MM.1S (cell line): ENCODE measurements around the gene SPRED3.

Source experiments
- DNase-seq: peaks from one replicate; pipeline ENCODE4 v3.0.0-alpha.2; 2015
- H2AFZ ChIP-seq: fragments of 300-600 bp; sonication (generic); 2 replicates; pipeline ENCODE4 v1.6.0; 2016; ENCODE audit warnings: antibody characterized with exemption, low read length
- H3F3A ChIP-seq: fragments of 300-600 bp; sonication (generic); 2 replicates; pipeline ENCODE4 v1.6.1; 2016; ENCODE audit warnings: mild to moderate bottlenecking, antibody characterized with exemption, low read length, moderate library complexity, mixed read lengths; ENCODE audit not compliant: insufficient read depth
- H3K27ac ChIP-seq: fragments of 300-600 bp; sonication (generic); 2 replicates; pipeline ENCODE4 v1.5.1; 2016; ENCODE audit warnings: mild to moderate bottlenecking, low read length
- H3K27me3 ChIP-seq: fragments of 300-600 bp; sonication (generic); replicated peaks from 2 replicates; pipeline ENCODE4 v1.6.0; 2016; ENCODE audit warnings: low read length; ENCODE audit not compliant: insufficient read depth
- H3K36me3 ChIP-seq: fragments of 300-600 bp; sonication (generic); replicated peaks from 2 replicates; pipeline ENCODE4 v1.6.1; 2016; ENCODE audit warnings: mild to moderate bottlenecking, low read length, mixed read lengths; ENCODE audit not compliant: insufficient read depth
- H3K4me1 ChIP-seq: fragments of 300-600 bp; sonication (generic); 2 replicates; pipeline ENCODE4 v1.6.1; 2016; ENCODE audit warnings: low read length, mixed read lengths
- H3K4me2 ChIP-seq: fragments of 300-600 bp; sonication (generic); 2 replicates; pipeline ENCODE4 v1.6.0; 2016; ENCODE audit warnings: low read depth, low read length
- H3K4me3 ChIP-seq: fragments of 300-600 bp; sonication (generic); 2 replicates; pipeline ENCODE4 v1.5.1; 2016; ENCODE audit warnings: low read length, mixed read lengths
- H3K79me2 ChIP-seq: fragments of 300-600 bp; sonication (generic); 2 replicates; pipeline ENCODE4 v1.6.1; 2016; ENCODE audit warnings: mixed run types, low read length, mixed read lengths
- H3K9ac ChIP-seq: fragments of 300-600 bp; sonication (generic); 2 replicates; pipeline ENCODE4 v1.6.1; 2016; ENCODE audit warnings: low read length, mixed read lengths
- H3K9me2 ChIP-seq: fragments of 300-600 bp; sonication (generic); replicated peaks from 2 replicates; pipeline ENCODE4 v1.6.1; 2016; ENCODE audit warnings: mild to moderate bottlenecking, low read length, mixed read lengths; ENCODE audit not compliant: insufficient read depth
- H3K9me3 ChIP-seq: fragments of 300-600 bp; sonication (generic); replicated peaks from 2 replicates; pipeline ENCODE4 v1.6.1; 2016; ENCODE audit warnings: mild to moderate bottlenecking, low read length, mixed read lengths; ENCODE audit not compliant: insufficient read depth
- H4K20me1 ChIP-seq: fragments of 300-600 bp; sonication (generic); 2 replicates; pipeline ENCODE4 v1.6.1; 2016; ENCODE audit warnings: mild to moderate bottlenecking, low read length, moderate library complexity, mixed read lengths; ENCODE audit not compliant: insufficient read depth
- CTCF ChIP-seq: fragments of 300-600 bp; sonication (generic); IDR thresholded peaks from 2 replicates; pipeline ENCODE4 v1.5.1; 2016; ENCODE audit warnings: antibody characterized with exemption, low read length, mixed read lengths
- EZH2 ChIP-seq: fragments of 300-600 bp; sonication (generic); optimal IDR thresholded peaks from 2 replicates; pipeline ENCODE3; 2017; ENCODE audit warnings: low read depth, mild to moderate bottlenecking, antibody characterized with exemption, low read length, mixed read lengths
- EZH2phosphoT487 ChIP-seq: fragments of 300-600 bp; sonication (generic); IDR thresholded peaks from 2 replicates; pipeline ENCODE4 v1.6.1; 2018; ENCODE audit warnings: antibody characterized with exemption, low read length

SPRED3 gene

GRCh38 chr19:38352611-38353010 lies 35.9 kb upstream of the SPRED3 start:
- H3K9ac ChIP-seq = no peak overlapping the region
- H3F3A ChIP-seq = no peaks in the 10 kb centered on the region
- H3K4me1 ChIP-seq = no peaks in the 10 kb centered on the region
- no peaks in the 10 kb centered on the region for H3K79me2 ChIP-seq
- no peaks in the 10 kb centered on the region for H3K9me2 ChIP-seq
- H2AFZ ChIP-seq = no peak overlapping the region
- H3K9me3 ChIP-seq = no peaks in the 10 kb centered on the region
- no peak for TF ChIP-seq EZH2
- no peak for TF ChIP-seq EZH2phosphoT487
- TF ChIP-seq CTCF = no peak
- no peak overlapping the region for H3K27ac ChIP-seq
- no peaks in the 10 kb centered on the region for H4K20me1 ChIP-seq
- H3K4me3 ChIP-seq = no peak overlapping the region
- DNase-seq = no peak
- H3K27me3 ChIP-seq = peaks cover 27% of the 10 kb centered on the region; the same call in 1 of the 2 replicates
- no peak overlapping the region for H3K4me2 ChIP-seq
- no peaks in the 10 kb centered on the region for H3K36me3 ChIP-seq

- TF ChIP-seq EZH2 = no peak
- no peak for TF ChIP-seq CTCF
- TF ChIP-seq EZH2phosphoT487 = no peak
- H2AFZ ChIP-seq = no peak overlapping the region
- H3K36me3 ChIP-seq = no peaks in the 10 kb centered on the region
- H3F3A ChIP-seq = no peaks in the 10 kb centered on the region
- no peaks in the 10 kb centered on the region for H3K9me3 ChIP-seq
- H3K4me3 ChIP-seq = no peak overlapping the region
- no peaks in the 10 kb centered on the region for H3K9me2 ChIP-seq
- no peak overlapping the region for H3K4me2 ChIP-seq
- H3K27me3 ChIP-seq = peaks cover 55% of the 10 kb centered on the region
- no peak for DNase-seq
- H4K20me1 ChIP-seq = no peaks in the 10 kb centered on the region
- no peaks in the 10 kb centered on the region for H3K79me2 ChIP-seq
- no peak overlapping the region for H3K9ac ChIP-seq
- no peaks in the 10 kb centered on the region for H3K4me1 ChIP-seq
- no peak overlapping the region for H3K27ac ChIP-seq
These were observed 32.5 kb upstream of the SPRED3 start for GRCh38 chr19:38355728-38356725.

GRCh38 chr19:38358071-38358470 lies 30.4 kb upstream of the SPRED3 start:
- H3K79me2 ChIP-seq = no peaks in the 10 kb centered on the region
- H3K36me3 ChIP-seq = no peaks in the 10 kb centered on the region
- no peak overlapping the region for H3K4me3 ChIP-seq
- H4K20me1 ChIP-seq = no peaks in the 10 kb centered on the region
- H3K4me1 ChIP-seq = no peaks in the 10 kb centered on the region
- H3K27ac ChIP-seq = no peak overlapping the region
- no peaks in the 10 kb centered on the region for H3F3A ChIP-seq
- no peaks in the 10 kb centered on the region for H3K9me3 ChIP-seq
- H3K9me2 ChIP-seq = no peaks in the 10 kb centered on the region
- no peak for DNase-seq
- H3K9ac ChIP-seq = no peak overlapping the region
- no peak overlapping the region for H2AFZ ChIP-seq
- no peak overlapping the region for H3K4me2 ChIP-seq
- TF ChIP-seq EZH2phosphoT487 (no peak), CTCF (no peak), EZH2 (no peak)
- peaks cover 51% of the 10 kb centered on the region for H3K27me3 ChIP-seq
